Stimulated activated CD8-positive, alpha-beta memory T cell treated with anti-CD3 and anti-CD28 coated beads, Interleukin-2, amount 100 ng/mL, for 48 hours (primary cell): ENCODE data around the gene TP63.

ENCODE experiments used
- DNase-seq, 2 donors: peaks; one replicate each; pipeline ENCODE4 v3.0.0-alpha.2; 2020; ENCODE audit warnings: low read depth in 2 of 2

TP63 gene

DNA sequence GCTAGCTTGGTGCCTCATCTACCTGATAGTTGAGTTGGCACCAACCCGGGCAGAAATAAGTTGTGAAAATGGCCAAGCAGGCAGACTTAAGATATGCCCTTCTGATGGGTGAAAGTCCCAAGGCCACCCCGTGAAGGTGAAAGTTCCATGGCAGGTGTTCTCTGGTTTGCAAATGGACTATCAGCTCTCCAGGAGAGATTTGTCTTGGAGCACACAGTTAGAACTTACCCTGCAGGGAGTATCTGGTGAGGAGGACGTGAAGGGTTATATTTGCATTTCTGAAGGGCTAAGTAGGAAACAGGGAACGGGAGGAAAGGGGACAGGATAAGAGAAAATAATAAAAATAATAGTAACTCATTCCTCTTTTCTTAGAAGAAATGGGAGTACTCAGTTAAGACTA is 220.5 kb downstream of the TP63 start:
- no peak for DNase-seq

DNA sequence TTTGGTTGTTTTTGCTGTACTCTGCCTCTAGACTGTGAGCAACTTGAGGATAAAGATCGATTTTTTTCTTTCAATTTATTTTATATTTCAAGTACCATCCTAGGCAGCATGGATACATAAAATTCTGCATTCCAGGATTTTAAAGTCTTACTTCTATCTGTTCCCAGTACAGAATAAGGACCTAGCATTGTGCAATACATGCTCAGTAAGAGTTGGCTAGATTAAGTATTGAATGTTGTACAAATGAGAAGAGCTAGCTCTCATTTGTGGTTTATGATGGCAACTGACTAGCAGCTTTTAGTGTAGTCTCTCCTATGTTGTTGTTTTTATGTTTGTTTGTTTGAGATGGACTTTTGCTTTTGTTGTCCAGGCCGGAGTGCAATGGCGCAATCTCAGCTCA is 222.7 kb downstream of the TP63 start:
- no peak for DNase-seq

DNA sequence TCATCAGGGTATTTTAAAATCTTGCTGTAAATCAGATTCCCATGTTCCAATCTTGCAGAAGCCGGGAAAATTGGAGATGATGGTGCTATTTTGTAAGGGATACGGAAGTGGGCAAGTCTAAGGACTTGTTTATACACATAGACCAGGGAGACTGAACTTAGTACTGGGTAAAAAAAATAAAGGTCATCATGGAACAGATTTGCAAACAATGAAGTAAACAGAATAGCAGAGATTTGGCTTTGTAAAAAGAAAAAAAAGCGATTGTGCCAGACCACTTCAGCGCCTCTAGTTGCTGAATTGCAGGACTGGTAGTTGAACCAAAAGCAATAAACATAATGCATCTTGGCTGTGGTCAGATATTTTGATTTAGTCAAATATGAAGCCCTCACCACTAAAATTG is 229.1 kb downstream of the TP63 start:
- DNase-seq, result no peak

DNA sequence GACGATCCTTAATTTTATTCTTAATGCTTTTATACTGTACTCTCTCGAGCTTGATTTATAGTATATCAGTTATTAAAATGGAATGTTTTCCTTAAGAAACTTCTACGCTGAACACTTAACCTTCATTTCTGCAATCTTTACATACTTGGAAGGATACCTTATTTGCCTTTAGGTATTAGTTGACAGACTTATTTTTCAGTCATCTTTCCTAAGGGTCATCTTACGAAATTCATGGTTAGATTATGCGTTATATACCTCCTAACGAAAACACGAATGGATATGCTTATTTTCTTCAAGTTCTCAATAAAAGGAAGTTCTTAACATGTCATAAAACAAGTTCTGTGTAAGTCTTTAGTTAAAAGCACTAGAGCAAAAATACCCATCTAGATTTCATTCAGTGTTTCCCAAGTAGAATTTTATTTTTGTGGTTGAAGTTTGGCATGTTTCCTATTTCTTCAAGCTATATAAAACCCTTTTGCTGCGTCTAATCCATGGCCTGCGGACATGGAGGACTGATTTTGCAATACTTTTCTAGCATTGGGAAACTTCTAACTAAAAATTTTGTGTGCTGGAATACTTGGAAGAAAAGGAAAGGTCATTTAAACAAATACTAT is 231.3 kb downstream of the TP63 start:
- DNase-seq, result no peak

DNA sequence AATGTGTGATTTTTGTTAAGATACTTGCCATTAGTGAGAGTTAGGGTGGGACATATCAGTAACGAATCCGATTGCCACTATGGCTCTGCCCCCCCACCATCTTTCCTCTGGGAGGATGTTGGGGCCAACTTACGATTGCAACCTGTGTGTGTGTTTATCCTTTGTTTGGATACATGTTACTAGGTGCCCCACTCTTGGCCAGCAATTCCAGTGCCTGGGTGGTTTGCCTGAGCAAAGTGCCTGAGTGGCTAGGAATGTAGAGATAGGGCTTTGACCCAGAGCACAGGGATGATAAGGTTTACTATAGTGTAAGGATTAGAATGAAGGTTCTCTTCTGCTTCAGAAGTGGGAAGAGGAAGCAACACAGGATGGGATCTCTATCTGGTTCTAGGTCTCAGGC is 231.8 kb downstream of the TP63 start:
- DNase-seq, result no peak

DNA sequence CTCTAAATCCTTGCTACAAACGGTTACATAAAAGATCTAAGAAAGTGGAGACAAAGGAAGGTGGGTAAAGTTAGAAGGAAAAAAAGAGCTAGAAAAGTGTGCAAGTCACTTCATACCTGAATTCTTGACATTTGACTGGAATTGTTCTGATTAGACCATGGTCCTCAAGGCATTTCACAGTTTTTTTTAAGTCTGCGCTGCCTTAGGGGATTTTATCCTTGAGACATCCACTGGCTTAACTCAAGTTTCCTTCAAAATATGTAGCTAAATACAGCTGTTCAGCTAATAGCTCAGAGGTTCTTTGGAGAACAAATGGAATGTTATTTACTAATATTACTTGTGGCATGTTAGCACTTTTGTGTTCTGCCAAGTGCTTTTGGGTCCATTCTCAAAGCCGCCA is 236.9 kb downstream of the TP63 start:
- no peak for DNase-seq

DNA sequence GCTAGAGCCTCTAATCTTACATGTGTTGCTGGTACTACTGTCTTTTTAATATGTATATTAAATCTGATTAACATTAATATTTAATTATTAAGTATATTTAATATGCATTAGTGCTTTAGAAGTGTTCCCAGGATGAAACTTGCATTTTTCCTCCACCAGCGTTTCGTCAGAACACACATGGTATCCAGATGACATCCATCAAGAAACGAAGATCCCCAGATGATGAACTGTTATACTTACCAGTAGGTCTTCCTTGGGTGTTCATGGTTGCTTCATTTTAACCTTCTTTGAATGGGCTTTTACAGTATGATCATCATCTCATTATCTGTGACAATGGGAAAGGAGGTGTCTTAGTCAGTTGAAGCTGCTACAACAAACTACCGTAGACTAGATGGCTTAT is 238.0 kb downstream of the TP63 start:
- no peak for DNase-seq

DNA sequence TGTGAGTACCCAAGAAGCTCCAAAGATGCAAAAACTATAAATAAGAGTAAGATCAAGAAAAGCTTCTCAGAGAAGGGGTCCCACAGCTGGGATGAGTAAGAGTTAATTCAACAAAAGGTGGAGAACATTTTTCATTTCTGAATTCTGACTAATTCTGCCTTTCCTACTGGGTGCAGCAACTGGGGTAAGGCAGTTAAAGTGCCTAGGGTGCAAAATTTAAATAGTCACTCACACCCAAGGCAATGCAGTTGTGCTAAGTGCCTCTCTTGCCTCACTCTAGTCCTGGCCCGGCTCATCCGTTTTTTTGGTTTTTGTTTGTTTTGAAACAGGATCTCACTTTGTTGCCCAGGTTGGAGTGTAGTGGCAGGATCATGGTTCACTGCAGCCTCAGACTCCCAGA is 240.2 kb downstream of the TP63 start:
- DNase-seq, result no peak

DNA sequence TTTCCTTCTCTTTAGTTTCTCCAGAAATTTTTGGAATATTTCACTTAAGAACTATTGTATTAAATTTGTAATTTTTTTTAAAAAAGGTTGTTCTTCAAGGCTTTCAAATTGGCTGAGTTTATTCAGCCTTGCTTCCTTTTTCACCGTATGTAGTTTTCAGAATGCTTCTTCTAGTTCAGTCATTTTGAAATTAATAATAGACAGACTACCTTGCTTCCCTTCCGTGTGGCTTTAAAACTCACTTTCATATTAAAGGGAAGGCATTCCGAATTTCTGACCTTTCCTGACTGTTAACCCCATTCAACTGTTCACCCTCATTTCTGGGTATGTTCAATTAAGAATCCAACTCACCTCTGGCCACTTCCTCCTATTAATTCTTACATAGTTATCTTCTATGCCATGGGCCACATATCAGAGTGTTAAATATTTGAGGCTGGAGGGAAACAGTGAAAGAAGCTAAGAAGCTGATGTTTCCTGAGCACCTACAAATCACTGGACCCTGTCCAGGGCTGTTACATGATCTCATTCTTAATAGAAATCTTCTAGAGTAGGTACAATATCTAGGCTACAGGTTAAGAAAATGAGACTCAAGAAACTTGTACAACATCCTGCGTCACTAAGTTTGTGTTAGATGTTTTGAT is 252.0 kb downstream of the TP63 start:
- no peak for DNase-seq

DNA sequence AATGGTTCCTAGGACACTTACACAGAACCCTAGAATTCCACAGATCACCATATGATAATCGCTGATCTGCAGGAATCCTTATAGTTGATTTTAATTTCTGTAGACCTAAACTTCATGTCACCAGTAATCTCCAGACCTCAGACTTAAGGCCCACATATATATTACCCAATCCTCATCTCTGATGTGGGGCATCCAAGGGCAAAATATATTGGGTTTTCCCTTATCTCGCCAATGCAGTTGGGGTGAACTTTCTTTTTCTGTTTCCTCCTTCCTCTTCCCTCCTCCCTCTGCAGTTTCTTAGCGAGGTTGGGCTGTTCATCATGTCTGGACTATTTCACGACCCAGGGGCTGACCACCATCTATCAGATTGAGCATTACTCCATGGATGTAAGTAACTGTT is 259.3 kb downstream of the TP63 start:
- no peak for DNase-seq

DNA sequence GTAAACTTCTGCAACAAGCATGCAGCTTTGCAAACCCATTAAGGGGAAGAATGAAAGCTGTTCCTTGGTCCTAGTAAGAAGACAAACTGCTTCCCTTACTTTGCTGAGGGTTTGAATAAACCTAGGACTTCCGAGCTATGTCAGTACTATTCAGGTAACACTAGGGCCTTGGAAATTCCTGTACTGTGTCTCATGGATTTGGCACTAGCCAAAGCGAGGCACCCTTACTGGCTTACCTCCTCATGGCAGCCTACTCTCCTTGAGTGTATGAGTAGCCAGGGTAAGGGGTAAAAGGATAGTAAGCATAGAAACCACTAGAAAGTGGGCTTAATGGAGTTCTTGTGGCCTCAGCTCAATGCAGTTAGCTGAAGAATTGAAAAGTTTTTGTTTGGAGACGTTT is 265.3 kb downstream of the TP63 start:
- no peak for DNase-seq

DNA sequence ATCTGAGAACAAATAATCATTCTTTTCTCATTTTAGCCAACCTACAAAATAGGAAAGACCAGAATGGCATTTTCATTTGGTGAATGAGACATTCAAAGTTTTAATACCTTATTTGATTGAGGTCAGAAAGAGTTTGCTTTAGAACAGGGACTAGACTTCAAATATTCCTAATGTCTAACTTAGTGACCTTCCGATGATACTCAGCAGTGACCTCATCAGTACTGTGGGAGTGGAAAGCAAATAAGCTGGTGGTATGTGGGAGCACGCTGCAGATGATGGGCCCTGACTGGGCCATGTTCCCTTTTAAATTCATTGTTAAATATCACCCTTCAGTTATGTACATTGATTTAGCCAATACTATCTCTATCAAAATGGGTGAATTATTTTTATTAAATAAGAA is 266.2 kb downstream of the TP63 start:
- DNase-seq, result no peak

DNA sequence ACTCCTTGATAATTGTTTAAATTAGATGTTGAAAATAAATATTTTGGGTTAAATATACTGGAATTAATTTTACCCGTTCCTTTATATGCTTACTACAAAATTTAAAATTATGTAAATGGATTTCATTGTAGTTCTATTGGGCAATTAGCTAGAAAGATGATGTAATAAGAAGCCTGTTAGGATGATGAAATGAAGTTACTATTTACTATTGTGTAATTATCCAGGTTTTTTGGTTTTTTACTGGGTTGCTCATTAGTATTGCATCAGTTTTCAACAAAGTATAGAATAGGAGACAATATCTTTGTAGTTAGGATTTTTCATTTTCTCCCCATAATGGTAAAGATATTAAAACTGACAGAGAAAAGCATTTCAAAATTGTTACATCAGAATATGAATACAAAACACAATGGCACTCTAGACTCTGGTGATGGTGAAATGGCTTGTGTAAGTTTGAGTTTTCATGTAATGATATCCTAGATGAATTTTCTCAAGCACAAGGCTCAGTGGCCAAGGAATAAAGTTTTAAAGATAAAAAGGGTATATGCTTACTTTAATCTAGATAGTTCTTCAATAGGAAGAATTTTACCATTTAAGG is 267.5 kb downstream of the TP63 start:
- no peak for DNase-seq

DNA sequence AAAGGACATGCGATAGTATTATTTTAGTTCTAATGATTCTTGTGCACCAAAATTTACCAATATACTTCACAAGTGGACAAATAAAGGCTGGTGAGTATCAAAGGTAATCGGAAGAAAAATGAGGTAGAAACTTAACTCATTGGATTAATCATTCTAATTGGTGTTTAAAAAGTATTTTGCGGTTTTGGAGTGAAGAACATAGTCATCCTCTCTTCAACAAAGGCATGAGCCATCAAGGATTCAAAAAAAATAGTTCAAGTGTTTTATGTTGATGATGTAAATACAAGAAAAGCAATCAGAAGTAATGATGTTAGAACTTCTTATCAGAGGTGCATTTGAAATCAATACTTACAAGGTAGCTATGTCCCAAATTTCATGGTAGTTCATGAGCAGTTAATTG is 268.0 kb downstream of the TP63 start:
- DNase-seq, result no peak

DNA sequence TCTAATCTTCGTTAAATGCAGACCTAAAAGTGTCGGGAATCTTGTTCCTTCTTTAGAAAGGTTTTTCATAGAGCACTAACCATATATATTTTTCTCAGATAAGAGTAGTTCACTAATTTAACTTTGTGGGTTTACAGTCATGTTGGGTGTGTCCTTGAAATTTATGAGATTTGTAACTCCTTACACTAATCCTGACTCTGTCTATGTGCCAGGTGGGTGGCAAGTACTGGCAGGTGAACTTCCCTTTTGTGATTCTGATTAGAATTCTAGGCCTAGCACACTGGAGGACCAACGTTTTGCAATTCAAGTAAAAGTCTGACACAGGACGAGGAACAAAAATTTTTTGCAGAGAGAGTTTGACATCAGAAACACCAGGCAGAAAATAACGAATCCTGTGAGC is 269.4 kb downstream of the TP63 start:
- DNase-seq, result no peak

DNA sequence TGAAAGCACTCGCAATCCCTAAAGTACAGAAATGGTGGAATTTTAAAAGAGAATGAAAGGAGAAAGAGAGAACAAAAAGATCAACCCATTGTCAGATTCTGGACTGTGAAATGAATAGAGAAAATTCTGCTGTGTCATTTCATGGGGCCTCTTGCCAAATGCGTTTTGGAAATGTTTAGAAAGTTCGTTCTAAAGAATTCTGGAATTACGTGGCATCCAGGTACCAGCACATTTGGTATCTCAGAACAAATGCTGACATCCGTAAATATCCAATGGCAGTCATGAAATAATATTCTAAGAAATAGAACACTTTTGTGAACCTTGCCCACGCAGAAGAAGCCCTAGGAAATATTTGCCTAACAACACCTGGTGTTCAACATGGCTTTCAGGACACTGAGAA is 270.3 kb downstream of the TP63 start:
- no peak for DNase-seq

DNA sequence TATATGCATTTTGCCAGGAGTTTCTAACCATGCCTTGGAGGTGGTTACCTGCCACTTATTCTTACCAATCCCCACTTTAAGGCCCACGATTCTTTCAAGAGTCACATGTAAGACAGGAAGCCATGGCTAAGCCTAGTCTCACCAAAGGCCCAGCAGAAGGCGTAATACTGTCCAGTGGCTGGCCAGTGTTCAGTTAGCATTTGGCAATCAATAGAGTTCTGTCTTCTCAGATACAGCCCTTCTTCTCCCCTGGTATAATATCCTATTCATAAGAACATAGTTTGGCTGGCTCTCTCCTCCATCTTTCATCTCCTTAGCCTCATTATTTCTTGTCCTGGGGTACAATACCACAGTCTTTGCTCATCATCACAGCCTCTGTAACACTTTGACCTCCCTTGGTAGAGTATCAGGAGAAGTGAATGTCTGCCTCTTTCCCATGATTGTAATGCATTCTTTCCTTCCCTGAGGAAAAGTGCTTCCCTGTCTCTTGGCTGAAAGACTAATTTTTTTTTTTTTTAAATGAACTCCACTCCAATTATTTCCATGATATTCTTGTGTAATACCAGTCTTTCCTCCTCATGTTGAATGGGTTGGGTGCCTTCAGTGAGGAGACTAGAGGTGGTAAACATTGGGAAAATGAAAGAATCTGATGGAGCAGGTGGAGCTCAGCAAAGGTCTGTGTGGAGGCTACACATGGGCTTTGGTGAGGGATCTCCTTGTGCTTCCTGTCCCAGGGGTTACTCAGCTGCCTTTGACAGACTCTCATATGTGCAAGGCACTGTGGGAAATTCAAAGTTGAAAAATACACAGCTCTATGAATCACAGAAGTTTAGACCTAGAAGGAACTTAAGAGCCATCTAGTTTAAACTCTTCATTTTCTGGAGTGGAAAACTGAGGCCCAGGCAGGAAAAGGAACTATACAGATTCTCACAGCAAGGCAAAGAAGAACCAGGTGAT is 271.3 kb downstream of the TP63 start:
- no peak for DNase-seq

DNA sequence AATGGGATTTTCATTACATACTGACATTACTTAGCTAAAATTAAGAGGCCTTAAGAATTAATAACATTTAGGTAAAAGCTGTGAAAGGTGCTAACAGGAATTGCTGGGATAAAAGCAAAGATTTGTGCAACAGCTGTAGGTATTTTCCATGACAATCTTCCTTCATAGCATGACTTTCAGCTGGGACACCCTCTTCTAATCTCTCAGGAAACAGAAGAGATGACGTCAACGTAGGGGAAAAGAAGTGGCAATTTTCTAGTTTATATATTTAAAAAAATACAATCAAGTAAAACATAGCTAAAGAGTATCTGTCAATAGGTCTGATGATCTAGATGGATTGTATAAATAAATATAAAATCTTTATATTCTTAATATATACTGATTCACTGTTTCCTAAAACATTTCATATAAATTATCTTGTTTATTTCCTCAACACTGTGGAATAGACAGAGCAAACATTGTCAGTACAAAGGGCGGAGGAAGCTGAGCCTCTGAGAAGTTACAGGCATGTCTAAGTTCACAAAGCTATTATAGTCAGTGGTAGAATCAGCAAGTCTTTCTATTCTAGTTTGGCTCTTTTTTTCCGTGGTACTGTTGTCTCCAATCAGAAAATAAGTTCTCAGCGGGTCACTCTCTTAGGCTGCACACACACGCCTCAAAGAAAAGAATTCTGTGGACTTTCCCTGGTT is 272.5 kb downstream of the TP63 start:
- DNase-seq, result no peak

DNA sequence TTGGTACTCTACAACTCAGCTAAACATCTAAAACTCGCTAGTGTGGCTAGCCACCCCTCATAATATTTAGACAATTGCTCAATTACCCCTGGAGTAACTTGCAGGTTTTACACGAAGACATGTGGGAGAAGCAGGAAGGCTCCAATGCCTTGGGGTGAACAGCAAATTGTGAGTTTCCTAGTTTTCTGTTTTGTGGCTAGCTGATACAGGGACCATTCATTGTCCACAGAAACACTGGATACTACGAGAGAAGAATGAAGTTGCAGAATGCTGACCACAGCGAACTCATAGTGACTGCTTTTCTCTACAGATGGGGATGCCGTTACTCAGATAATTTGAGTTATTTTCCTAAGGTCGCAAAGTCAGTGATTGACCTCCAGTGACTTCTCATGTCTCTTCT is 276.6 kb downstream of the TP63 start:
- no peak for DNase-seq

DNA sequence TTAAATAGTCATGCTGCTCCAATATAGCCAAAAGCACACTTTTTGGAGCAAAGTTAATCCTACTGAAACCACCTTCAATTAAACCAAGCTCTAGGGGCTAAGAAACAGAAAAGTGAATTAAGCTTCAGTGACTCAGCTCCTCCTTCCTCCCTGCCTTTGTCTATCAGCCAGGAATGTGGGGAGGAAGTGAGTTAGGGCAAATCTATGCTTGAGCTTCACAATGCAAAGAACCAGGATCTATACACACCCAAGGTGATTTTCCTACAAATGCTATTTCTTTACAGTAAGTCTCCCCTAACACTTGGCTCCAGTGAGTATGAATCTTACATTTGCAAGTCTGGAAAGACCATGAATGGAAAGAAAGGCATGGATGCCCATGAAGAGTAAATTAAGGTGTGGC is 277.5 kb downstream of the TP63 start:
- DNase-seq, result no peak

DNA sequence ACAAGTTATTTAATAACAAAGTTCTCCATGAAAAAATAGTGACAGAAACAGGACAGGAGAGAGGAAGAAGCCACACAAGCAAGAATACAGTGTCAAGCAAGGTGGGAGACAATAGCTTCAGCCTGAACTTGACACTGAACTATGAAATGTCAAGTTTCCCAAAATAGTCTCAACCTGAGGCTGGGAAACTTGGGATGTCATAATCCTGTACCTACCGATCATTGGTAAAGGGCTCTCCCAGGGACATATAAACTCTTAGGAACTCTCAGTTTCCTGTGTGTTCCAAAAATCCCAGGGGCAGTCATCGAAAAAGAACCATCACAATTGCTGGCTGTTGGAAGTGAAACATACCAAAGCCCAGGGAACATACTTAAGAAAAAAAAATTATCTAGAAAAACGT is 277.9 kb downstream of the TP63 start:
- DNase-seq, result no peak

DNA sequence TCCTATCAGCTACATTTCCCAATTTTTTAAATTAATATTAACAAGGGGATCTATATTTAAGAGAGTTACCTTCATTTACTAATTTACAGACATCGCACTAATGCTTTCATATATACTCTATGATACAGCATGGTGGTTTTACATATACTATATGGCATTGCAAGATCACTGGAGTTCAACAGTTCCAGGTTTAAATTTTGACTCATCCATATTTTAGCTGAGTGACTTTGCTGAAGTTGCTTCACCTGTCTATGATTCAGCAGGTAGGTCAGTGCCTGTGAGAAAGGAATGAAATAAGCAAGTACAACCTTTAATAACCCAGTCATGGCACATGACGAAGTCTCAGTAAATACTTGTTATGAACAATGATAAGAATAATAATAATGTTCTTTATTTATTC is 278.4 kb downstream of the TP63 start:
- DNase-seq, result no peak
